GM11168 (cell line): ENCODE measurements around the gene RDH13.
"Not testable (repeated sequence)": the region's sequence is repeated elsewhere in the genome, so short reads cannot be mapped to it uniquely, and the experiment has no call there.

Experiments
- in situ Hi-C: fragments of 300-500 bp; cut with MboI; formaldehyde crosslinking; loops from one replicate; pipeline ENCODE4 v1.12.0; 2022; ENCODE audit warnings: low sequenced_read_pairs; ENCODE audit not compliant: unreplicated experiment

The RDH13 gene

GRCh38 chr19:55050749-55051532 lies 12.0 kb downstream of the RDH13 start:
- in situ Hi-C loops = no loop called here

- in situ Hi-C loops = no loop called here
Measured at GRCh38 chr19:55048446-55048845, 14.5 kb downstream of the RDH13 start.

- in situ Hi-C loops = no loop called here
Measured at GRCh38 chr19:55047951-55048350, 15.0 kb downstream of the RDH13 start.

- in situ Hi-C loops = no loop called here
Measured at GRCh38 chr19:55046975-55047622, 15.8 kb downstream of the RDH13 start.

GRCh38 chr19:55044771-55045716 lies 17.9 kb downstream of the RDH13 start:
- in situ Hi-C loops = no loop called here

GRCh38 chr19:55044286-55044685 lies 18.7 kb downstream of the RDH13 start:
- in situ Hi-C loops = no loop called here

GRCh38 chr19:55042688-55043087 lies 20.3 kb downstream of the RDH13 start:
- in situ Hi-C loops = no loop called here

GRCh38 chr19:55042344-55042678 lies 20.6 kb downstream of the RDH13 start:
- in situ Hi-C loops = no loop called here

GRCh38 chr19:55041627-55042343 lies 21.2 kb downstream of the RDH13 start:
- in situ Hi-C loops = no loop called here

- in situ Hi-C loops = no loop called here
Measured at GRCh38 chr19:55041244-55041626, 21.7 kb downstream of the RDH13 start.

- in situ Hi-C loops = not testable (repeated sequence)
Measured at GRCh38 chr19:55040654-55041053, 22.3 kb downstream of the RDH13 start.

- in situ Hi-C loops = not testable (repeated sequence)
Measured at GRCh38 chr19:55037603-55038002, 25.3 kb downstream of the RDH13 start.

- in situ Hi-C loops = no loop called here
Measured at GRCh38 chr19:55036058-55036457, 26.9 kb downstream of the RDH13 start.

GRCh38 chr19:55034751-55035150 lies 28.2 kb downstream of the RDH13 start:
- in situ Hi-C loops = no loop called here

GRCh38 chr19:55032976-55033643 lies 29.8 kb downstream of the RDH13 start:
- in situ Hi-C loops = not testable (repeated sequence)

- in situ Hi-C loops = no loop called here
Measured at GRCh38 chr19:55032170-55032800, 30.7 kb downstream of the RDH13 start.

GRCh38 chr19:55031178-55031577 lies 31.8 kb downstream of the RDH13 start:
- in situ Hi-C loops = no loop called here

- in situ Hi-C loops = no loop called here
Measured at GRCh38 chr19:55028757-55029156, 34.2 kb downstream of the RDH13 start.
